ENCODE measurements around the gene SSBP4.

Gene SSBP4

GRCh38 chr19:18443831-18444230, 24.6 kb downstream of the SSBP4 start:
- Histone ChIP-seq H3K9me3 (ENCODE audit: control insufficient read depth, low read length) (no peaks in the 10 kb centered on the region), H3K27me3 (replicated peaks; ENCODE audit: control insufficient read depth, insufficient read depth, low read length) (no peaks in the 10 kb centered on the region), H3K4me3 (ENCODE audit: low read length) (no peak overlapping the region), H3K9ac (ENCODE audit: low read length) (no peak overlapping the region), H3K36me3 (ENCODE audit: control insufficient read depth, insufficient read depth, low read length, severe bottlenecking) (peaks cover 51% of the 10 kb centered on the region), H3K4me1 (ENCODE audit: control insufficient read depth, insufficient read depth, low read length) (peaks cover 9% of the 10 kb centered on the region)
- DNase-seq (ENCODE audit: low read depth), result no peak

GRCh38 chr19:18444513-18444912, 25.3 kb downstream of the SSBP4 start:
- Histone ChIP-seq H3K36me3 (ENCODE audit: control insufficient read depth, insufficient read depth, low read length, severe bottlenecking) (peaks cover 57% of the 10 kb centered on the region), H3K9me3 (ENCODE audit: control insufficient read depth, low read length) (no peaks in the 10 kb centered on the region), H3K4me3 (ENCODE audit: low read length) (no peak overlapping the region), H3K4me1 (ENCODE audit: control insufficient read depth, insufficient read depth, low read length) (peaks cover 4% of the 10 kb centered on the region), H3K27me3 (replicated peaks; ENCODE audit: control insufficient read depth, insufficient read depth, low read length) (no peaks in the 10 kb centered on the region), H3K9ac (ENCODE audit: low read length) (no peak overlapping the region)
- DNase-seq (ENCODE audit: low read depth), result no peak

GRCh38 chr19:18445262-18445948, 26.2 kb downstream of the SSBP4 start:
- no peaks in the 10 kb centered on the region for H3K4me1 ChIP-seq (ENCODE audit: control insufficient read depth, insufficient read depth, low read length)
- no peak for DNase-seq (ENCODE audit: low read depth)
- H3K27me3 ChIP-seq (replicated peaks; ENCODE audit: control insufficient read depth, insufficient read depth, low read length), result no peaks in the 10 kb centered on the region
- no peak overlapping the region for H3K4me3 ChIP-seq (ENCODE audit: low read length)
- no peaks in the 10 kb centered on the region for H3K9me3 ChIP-seq (ENCODE audit: control insufficient read depth, low read length)
- peaks cover 66% of the 10 kb centered on the region for H3K36me3 ChIP-seq (ENCODE audit: control insufficient read depth, insufficient read depth, low read length, severe bottlenecking)
- H3K9ac ChIP-seq (ENCODE audit: low read length), result no peak overlapping the region

- no peak for DNase-seq (ENCODE audit: low read depth)
- no peak overlapping the region for H3K4me3 ChIP-seq (ENCODE audit: low read length)
- H3K4me1 ChIP-seq (ENCODE audit: control insufficient read depth, insufficient read depth, low read length), result peaks cover 4% of the 10 kb centered on the region
- no peaks in the 10 kb centered on the region for H3K9me3 ChIP-seq (ENCODE audit: control insufficient read depth, low read length)
- H3K9ac ChIP-seq (ENCODE audit: low read length), result no peak overlapping the region
- no peaks in the 10 kb centered on the region for H3K27me3 ChIP-seq (replicated peaks; ENCODE audit: control insufficient read depth, insufficient read depth, low read length)
- peaks cover 72% of the 10 kb centered on the region for H3K36me3 ChIP-seq (ENCODE audit: control insufficient read depth, insufficient read depth, low read length, severe bottlenecking)
These were observed 27.1 kb downstream of the SSBP4 start for GRCh38 chr19:18446145-18446810.

GRCh38 chr19:18446811-18447359, 27.7 kb downstream of the SSBP4 start:
- no peaks in the 10 kb centered on the region for H3K9me3 ChIP-seq (ENCODE audit: control insufficient read depth, low read length)
- peaks cover 78% of the 10 kb centered on the region for H3K36me3 ChIP-seq (ENCODE audit: control insufficient read depth, insufficient read depth, low read length, severe bottlenecking)
- DNase-seq (ENCODE audit: low read depth), result no peak
- peaks cover 10% of the 10 kb centered on the region for H3K4me1 ChIP-seq (ENCODE audit: control insufficient read depth, insufficient read depth, low read length)
- H3K4me3 ChIP-seq (ENCODE audit: low read length), result no peak overlapping the region
- no peaks in the 10 kb centered on the region for H3K27me3 ChIP-seq (replicated peaks; ENCODE audit: control insufficient read depth, insufficient read depth, low read length)
- no peak overlapping the region for H3K9ac ChIP-seq (ENCODE audit: low read length)

- H3K36me3 ChIP-seq (ENCODE audit: control insufficient read depth, insufficient read depth, low read length, severe bottlenecking), result peaks cover 65% of the 10 kb centered on the region
- H3K9me3 ChIP-seq (ENCODE audit: control insufficient read depth, low read length), result no peaks in the 10 kb centered on the region
- no peak overlapping the region for H3K4me3 ChIP-seq (ENCODE audit: low read length)
- H3K9ac ChIP-seq (ENCODE audit: low read length), result no peak overlapping the region
- H3K4me1 ChIP-seq (ENCODE audit: control insufficient read depth, insufficient read depth, low read length), result peaks cover 28% of the 10 kb centered on the region
- DNase-seq (ENCODE audit: low read depth), result no peak
- H3K27me3 ChIP-seq (replicated peaks; ENCODE audit: control insufficient read depth, insufficient read depth, low read length), result no peaks in the 10 kb centered on the region
These were observed 30.4 kb downstream of the SSBP4 start for GRCh38 chr19:18449552-18449951.

GRCh38 chr19:18450021-18450930, 31.1 kb downstream of the SSBP4 start:
- DNase-seq (ENCODE audit: low read depth), result no peak
- H3K36me3 ChIP-seq (ENCODE audit: control insufficient read depth, insufficient read depth, low read length, severe bottlenecking), result peaks cover 59% of the 10 kb centered on the region
- no peaks in the 10 kb centered on the region for H3K9me3 ChIP-seq (ENCODE audit: control insufficient read depth, low read length)
- peaks cover 28% of the 10 kb centered on the region for H3K4me1 ChIP-seq (ENCODE audit: control insufficient read depth, insufficient read depth, low read length)
- H3K27me3 ChIP-seq (replicated peaks; ENCODE audit: control insufficient read depth, insufficient read depth, low read length), result no peaks in the 10 kb centered on the region
- no peak overlapping the region for H3K4me3 ChIP-seq (ENCODE audit: low read length)
- H3K9ac ChIP-seq (ENCODE audit: low read length), result no peak overlapping the region

GRCh38 chr19:18450931-18451836, 32.0 kb downstream of the SSBP4 start:
- no peak overlapping the region for H3K4me3 ChIP-seq (ENCODE audit: low read length)

GRCh38 chr19:18452386-18452785, 33.2 kb downstream of the SSBP4 start:
- H3K4me1 ChIP-seq (ENCODE audit: control insufficient read depth, insufficient read depth, low read length), result peaks cover 43% of the 10 kb centered on the region
- no peak overlapping the region for H3K4me3 ChIP-seq (ENCODE audit: low read length)
- H3K9ac ChIP-seq (ENCODE audit: low read length), result peak overlapping the region; percentile 27
- peaks cover 45% of the 10 kb centered on the region for H3K36me3 ChIP-seq (ENCODE audit: control insufficient read depth, insufficient read depth, low read length, severe bottlenecking)
- H3K27me3 ChIP-seq (replicated peaks; ENCODE audit: control insufficient read depth, insufficient read depth, low read length), result no peaks in the 10 kb centered on the region
- no peak for DNase-seq (ENCODE audit: low read depth)
- H3K9me3 ChIP-seq (ENCODE audit: control insufficient read depth, low read length), result no peaks in the 10 kb centered on the region

More at GRCh38 chr19:18450931-18451836, 32.0 kb downstream of the SSBP4 start:
- peak overlapping the region; percentile 34 for H3K9ac ChIP-seq (ENCODE audit: low read length)
- peaks cover 31% of the 10 kb centered on the region for H3K4me1 ChIP-seq (ENCODE audit: control insufficient read depth, insufficient read depth, low read length)
- H3K27me3 ChIP-seq (replicated peaks; ENCODE audit: control insufficient read depth, insufficient read depth, low read length), result no peaks in the 10 kb centered on the region
- H3K9me3 ChIP-seq (ENCODE audit: control insufficient read depth, low read length), result no peaks in the 10 kb centered on the region
- DNase-seq (ENCODE audit: low read depth), result peak; percentile 89
- H3K36me3 ChIP-seq (ENCODE audit: control insufficient read depth, insufficient read depth, low read length, severe bottlenecking), result peaks cover 55% of the 10 kb centered on the region

GRCh38 chr19:18453269-18454024, 34.2 kb downstream of the SSBP4 start:
- H3K27me3 ChIP-seq (replicated peaks; ENCODE audit: control insufficient read depth, insufficient read depth, low read length), result no peaks in the 10 kb centered on the region
- peaks cover 36% of the 10 kb centered on the region for H3K36me3 ChIP-seq (ENCODE audit: control insufficient read depth, insufficient read depth, low read length, severe bottlenecking)
- peaks cover 52% of the 10 kb centered on the region for H3K4me1 ChIP-seq (ENCODE audit: control insufficient read depth, insufficient read depth, low read length)
- no peak overlapping the region for H3K4me3 ChIP-seq (ENCODE audit: low read length)
- H3K9me3 ChIP-seq (ENCODE audit: control insufficient read depth, low read length), result no peaks in the 10 kb centered on the region
- DNase-seq (ENCODE audit: low read depth), result peak; percentile 57
- H3K9ac ChIP-seq (ENCODE audit: low read length), result no peak overlapping the region

All from adipocyte (in vitro differentiated cells).